Pulmonary artery endothelial cell (primary cell): ENCODE measurements around the gene MAFG. TPM values are rescaled to one million over a fixed set of nuclear protein-coding genes. Genes with fewer than 3 reads are reported as not detected.

ENCODE experiments used
- DNase-seq: peaks from one replicate; pipeline ENCODE4 v3.0.0-alpha.2; 2011; ENCODE audit warnings: low read depth, low spot score
- total RNA-seq: library from RNA; depleted of rRNA; stranded (reverse); fragments of >200 nt; gene quantifications from 2 replicates; pipeline ENCODE4 v1.2.3, GENCODE V29; 2014

The MAFG gene
- total RNA-seq, 1 donor from 2014 or later: 18.3 TPM

DNA sequence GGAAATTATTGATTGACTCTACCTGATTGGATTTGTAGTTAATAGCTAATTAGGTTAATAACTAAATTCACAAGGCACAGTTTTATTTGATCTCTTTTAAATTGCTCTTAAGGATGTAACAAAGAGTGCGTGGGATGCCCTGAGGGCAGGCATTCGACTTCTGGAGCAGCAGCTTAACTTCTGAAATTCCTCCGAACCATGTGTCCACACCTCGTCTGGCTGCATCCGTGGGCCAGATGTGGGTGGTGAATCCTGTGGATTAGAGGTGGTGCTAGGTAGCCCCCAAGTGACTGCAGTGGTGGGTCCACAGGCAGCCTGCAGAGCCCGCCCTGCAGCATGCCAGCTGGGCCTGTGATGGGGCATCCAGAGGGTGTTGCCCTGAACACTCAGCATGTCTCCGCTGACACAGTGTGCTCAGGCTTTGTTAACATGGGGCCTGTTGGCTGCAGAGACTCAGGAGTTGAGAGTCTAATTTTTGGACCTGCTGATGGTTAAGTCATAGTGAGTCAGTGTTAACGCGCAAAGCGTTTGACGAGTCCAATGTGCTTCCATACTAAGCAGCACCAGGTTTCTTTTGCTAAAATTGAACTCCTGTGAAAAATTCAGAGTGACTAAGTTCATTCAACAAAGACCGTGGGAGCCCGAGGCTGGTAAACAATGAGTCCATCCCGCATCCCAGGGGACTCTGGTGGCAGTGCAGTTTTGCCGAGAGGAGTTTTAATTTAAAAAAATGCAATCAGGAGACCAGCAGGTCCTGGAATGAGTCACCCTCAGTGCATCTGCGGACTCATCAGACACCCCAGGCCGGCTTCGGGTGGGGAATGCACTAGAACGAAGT, 29.3 kb downstream of the MAFG start:
- no peak for DNase-seq

DNA sequence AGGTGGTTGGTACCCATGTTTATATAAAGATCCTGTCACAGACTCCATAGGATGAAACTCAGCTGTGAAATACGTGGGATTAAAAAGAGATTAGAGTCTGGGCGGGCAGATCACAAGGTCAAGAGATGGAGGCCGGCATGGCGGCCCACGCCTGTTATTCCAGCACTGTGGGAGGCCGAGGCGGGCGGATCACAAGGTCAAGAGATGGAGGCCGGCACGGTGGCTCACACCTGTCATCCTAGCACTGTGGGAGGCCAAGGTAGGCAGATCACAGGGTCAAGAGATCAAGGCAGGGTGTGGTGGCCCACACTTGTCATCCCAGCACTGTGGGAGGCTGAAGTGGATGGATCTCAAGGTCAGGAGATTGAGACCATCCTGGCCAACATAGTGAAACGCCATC, 32.1 kb downstream of the MAFG start:
- DNase-seq: no peak

DNA sequence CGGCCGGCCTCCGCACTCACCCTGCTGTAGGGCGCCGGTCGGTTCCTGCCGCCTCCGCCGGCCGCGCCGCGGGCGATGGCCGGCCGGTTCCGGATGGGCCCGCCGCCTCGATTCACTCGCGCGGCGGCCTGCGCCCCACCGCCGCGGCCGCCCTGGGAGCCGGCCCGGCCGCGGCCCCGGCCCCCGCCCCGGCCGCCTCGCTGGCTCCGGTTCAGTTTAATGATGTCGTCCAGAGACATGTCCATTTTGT, 36.3 kb downstream of the MAFG start:
- DNase-seq: no peak

DNA sequence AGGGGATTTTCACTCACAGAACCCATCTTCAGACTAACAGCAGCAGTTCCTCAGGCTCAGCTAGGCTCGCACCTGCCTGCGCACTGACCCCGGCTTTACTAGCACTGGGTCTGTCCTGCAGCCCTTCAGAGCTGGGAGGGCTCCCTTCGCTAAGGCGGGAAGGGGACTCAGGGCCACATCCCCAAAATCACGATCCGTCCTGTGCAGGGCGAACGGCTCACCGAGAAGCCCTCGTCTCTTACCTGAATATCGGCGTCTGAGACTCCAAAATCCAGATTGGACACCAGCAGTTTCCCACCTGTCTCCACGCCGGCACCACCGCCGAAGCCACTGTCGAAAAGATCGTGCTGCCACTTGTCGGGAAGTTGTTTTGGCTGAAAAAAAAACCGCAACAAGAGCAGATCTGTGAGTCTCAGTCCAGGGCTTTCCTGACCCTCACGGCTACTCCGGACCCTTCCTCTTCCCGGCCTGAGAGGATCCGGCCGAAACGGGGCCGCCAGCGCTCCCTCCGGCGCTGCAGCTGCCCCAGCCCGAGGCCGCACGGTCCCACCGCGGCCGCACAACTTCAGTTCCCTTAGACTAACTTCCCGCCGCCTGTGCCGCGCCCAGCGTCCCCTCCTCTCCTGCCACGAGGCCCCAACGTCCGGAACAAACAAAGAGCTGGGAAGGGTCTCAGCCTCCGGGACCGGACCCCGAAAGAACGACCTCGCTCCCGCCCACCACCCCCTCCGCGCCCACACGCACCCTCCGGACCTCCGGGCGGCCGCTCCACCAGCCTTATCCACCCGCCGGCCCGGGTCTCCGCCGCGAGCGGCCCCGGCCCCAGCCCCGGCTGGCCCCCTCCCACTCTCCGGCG, 36.9 kb downstream of the MAFG start:
- no peak for DNase-seq

DNA sequence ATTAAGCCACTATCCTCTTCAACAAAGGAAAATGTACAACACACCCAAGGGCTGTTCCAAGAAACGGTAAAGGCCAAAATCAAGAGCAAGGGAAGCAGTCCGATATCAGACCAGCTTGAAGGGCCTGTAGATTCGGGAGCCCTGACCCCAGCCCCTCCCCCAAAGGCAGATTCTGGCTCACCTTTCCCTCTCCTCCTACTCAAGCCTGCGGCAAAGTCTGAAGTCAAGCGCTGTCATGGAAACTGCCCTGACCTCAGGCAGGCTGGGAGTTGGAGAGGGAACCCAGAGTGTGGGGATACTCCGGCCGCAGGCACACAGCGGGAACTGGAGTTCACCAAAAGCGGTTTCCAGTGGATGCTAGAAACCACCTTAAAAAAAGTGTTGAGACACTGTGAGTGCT, 37.9 kb downstream of the MAFG start:
- no peak for DNase-seq

DNA sequence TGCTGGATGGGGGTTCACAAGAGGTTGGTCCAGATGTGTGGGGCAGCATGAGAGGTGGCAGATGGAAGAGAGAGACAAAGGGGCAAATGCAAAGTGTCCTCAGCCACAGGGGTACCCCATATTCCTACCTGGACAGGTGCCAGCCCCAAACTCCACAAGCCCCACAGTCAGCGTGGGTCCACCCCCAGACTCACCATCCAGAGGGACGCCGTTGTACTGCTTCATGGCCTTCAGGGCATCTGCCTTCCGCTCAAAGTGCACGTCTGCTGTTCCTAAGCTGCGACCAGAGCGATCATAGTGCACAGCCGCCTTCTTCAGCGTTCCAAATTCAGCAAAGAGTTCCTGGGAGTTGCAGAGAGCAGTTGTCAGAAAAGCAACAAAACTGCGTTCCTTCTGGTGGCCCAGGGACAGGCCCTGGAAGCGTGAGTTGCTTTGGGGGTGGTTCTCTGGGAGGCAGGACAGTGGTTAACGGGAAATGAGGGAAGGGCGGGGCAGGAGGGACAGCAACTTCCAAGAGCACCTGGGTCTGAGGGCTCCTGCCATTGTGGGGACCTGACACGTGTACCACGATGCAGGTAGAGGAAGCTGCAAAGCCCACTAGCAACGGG, 38.4 kb downstream of the MAFG start:
- DNase-seq: no peak

DNA sequence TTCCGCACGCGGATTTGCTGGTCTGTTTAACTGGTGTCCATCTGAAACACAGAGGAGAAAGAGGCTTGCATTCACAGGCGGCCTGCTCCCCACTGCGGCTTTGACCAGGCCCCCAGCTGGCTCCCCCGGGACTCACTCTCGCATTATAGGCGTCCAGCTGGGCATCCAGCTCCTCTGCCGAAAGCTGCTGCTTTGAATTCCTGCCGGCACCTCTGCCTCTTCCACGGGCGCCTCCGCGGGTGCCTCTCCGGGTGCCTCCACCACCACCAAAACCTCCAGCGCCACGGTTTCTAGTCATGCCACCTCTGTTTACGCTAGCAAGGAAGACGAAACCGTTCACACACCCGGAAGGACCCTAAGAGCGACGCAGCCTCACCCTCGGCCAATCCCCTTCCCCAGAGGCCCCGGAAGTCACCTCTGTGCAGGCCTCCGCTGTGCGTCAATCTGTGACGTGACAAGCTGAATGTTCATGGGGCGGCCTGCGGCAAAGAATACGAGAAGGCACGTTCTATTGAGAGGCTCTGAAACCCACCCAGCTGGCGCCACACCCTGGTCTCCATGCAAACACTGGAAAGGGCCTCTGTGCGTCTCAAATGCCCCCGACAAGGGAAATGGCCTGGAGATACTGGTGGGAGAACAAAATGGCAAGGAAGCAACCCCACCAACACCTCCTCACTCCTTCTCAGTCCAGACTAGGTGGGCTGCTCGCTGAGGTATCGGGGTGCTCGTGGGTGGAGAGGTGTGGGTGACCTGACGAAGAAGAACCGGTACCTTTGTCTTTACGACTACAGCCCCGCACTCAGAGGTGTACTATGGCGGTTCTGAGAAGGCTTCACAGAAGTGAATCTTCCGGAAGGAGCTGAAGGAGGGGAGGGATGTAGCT, 39.2 kb downstream of the MAFG start:
- DNase-seq: no peak

DNA sequence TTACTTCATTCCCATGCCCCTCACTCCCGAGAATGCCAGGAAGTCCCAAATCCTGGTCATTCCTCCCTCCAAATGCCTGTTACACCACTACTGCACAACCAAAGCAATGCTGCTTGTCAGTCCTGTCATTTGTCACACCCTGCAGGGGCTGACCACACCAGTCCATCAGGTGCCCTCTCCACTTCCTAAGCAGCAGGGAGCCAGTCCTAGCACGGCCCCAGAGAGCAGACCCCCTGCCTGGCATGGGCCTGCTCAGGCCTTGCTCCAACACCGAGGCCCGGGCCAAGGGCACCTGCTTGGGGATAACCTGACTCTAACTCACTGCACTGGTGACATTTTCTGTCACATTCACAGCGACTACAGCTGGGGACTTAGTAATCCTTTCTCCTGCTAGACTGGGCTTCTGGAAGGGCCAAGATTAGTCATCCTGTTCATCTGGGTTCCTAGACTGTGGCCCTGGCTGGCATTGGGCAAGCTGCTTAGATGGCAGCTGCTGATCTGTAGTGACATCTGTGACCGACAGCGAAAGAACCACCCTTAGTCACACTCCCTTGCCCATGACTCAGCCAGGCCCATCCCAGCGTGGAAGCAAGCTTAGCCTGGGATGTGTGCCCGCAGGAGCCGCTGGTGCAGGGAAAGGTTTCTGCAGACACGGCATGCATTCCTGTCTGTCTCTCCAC, 41.5 kb downstream of the MAFG start:
- no peak for DNase-seq

DNA sequence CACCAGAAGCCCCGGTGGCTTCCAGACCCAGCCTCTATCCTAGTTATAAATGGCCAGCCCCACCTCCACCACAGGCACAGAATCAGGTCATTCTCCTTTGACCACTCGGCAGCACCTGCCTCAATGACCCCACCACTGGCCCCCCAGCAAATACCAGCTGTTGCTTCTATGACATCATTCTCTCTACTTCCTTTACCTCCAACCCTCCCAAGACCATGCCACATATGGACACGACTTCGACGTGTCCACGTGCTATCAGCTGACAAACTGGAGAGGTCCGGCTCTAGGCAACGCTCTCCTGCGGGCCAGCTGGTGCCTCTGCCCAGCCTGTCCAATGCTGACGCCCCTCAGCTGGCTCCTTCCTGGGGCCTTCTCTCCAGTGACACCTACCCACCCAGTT, 42.1 kb downstream of the MAFG start:
- DNase-seq: no peak

DNA sequence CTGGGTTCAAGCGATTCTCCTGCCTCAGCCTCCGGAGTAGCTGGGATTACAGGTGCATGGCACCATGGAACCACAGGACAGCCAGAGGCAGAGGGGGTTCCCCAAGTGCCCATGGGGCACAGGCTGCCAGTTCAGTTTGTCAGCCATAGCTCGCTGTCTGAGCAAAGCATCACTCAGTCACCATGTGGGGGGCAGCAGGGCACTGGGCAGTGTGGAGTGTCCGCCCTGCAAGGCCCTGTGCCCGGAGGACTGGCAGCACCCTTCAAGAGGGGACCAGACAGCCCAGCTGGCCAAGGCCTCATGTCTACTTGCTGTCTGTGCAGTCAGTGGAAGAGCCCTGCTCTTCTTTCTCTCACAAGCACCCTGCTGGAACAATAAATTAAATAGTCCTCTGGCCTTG, 42.6 kb downstream of the MAFG start:
- DNase-seq: no peak

DNA sequence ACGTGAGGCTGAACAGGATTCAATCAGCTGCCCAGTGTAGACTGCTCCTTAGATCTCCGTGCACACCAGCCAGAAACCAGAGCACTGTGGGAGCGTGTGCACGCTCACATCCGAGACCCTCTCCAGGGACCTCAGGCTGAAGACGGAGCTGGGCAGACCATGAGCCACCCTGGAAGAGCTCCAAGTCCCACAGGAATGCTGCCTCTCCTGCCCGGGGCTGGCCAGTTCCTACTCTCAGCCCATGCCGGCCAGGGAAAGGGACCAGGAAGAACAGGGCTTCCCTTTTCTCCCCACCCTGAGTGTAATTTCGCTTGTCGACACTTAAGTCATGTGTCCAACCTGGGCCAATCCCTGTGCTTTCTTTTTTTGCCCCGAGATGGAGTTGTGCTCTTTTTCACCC, 43.0 kb downstream of the MAFG start:
- DNase-seq: no peak

DNA sequence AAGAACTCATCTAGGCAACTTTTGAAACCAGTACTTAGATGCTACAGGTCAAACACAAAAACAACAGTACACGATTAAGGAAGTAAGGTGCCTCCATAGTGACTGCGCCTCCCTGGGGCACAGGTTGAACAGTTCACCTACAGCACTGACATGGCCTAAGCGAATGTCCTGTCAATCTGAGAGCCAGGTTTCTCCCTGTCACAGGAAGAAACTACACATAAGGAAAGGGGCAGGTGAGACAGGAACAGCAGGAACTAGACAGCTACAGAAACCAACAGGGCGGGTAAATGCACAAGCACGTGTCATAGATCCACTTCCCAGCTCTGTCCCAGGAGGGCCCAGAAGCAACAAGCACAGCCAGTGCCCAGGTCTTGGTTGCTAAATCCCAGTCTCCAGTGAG, 48.4 kb downstream of the MAFG start:
- DNase-seq: no peak

DNA sequence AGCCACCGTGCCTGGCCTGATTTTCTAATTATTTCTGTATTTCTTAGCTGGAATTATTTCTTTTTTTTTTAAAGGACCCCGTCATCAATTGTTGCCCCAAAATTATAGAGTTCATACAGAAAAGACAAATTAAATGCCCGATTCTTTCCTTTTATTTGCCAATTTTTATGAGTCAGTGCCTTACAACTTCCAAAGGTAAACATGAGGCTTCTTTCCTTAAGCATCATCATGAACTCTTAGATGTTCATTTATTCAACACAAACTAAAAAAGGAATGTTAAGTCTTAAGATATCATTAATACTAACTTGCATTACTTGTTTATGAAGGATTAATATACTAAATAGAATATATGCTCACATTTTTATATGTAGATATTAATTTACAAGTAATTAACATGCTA, 49.2 kb downstream of the MAFG start:
- DNase-seq: no peak

DNA sequence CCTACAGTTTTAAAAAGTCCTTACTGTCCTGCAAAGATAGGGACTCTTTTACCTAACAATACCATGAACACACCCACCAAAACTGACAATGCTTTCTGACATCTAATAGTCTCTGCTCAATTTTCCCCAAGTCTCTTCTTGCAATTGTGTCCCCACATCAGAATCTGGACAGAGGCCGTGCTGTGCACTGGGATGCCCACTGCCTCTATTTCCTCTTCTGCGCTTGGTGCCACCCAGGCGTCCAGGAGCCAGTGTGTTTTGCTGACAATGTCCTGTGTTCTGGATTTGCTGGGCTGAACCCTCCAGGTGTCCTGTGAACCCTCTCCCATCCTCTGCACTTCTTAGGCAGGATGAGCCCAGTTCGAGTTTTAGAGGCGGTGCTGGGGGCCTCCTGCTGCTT, 50.0 kb downstream of the MAFG start:
- DNase-seq: no peak

DNA sequence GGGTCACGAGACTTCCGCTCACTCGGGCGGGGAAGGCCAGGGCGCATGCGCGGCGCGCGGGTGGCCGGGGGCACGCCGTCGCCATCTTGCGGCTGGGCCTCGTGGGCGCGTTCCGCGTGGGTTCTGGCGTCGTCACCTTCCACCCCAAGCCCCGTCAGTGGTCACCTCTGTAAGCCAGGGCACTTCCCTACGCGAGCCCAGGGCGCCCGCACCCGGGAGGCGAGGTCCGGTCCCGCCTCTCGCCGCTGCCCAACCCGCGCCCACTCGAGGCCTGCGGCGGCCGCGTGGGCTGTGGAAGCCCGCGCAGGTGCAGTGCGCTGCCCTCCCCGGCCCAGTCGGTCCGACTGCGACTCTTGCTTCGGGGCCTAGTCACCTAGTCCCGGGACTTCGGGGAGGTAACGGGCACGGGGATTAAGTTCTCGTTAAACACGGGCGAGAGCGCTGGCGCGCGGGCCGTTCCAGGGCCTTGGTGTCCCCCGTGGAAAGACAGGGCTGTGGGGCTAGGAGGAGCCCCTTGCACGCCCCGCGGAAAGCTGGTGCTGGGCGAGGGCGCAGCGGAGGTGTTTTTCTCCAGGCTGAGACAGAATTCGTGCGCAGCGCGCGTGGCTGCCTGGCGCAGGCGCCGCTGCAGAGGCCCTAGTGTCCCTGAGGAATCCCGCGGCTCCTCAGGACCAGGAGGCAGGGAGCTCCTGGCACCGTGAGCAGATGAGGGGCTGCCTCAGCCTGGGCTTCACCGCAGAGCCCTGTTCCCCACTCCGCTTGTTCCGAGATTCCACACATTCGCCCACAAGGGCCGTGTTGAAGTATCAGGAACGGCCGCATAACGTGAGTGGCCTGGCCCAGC, 55.9 kb downstream of the MAFG start:
- DNase-seq: no peak

DNA sequence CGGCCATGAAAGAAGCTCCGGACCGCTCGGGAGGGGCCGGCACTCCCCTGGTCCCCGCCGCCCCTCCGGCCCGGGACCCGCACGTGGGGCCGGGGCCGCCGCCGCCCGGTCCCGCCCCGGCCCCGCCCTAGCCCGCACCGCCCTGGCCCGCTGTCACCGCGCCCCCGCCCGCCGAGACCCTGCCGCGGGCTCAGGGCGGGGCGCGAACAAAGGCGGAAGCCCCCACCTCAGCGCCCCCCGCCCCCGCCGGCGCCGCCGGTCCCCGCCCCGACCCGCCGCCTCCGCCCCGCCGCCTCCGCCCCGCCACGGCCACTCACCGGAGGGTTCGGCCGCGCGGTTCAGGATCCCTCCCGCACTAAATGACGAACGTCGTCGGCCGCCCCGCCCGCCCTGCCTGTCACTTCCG, 56.6 kb downstream of the MAFG start, which contains the start of gene ARHGDIA:
TSS of gene ARHGDIA (minus strand) at position 357 of the 406 bp plus-strand sequence. CDS start 1,407 bp downstream, outside the sequence.
- DNase-seq: no peak

DNA sequence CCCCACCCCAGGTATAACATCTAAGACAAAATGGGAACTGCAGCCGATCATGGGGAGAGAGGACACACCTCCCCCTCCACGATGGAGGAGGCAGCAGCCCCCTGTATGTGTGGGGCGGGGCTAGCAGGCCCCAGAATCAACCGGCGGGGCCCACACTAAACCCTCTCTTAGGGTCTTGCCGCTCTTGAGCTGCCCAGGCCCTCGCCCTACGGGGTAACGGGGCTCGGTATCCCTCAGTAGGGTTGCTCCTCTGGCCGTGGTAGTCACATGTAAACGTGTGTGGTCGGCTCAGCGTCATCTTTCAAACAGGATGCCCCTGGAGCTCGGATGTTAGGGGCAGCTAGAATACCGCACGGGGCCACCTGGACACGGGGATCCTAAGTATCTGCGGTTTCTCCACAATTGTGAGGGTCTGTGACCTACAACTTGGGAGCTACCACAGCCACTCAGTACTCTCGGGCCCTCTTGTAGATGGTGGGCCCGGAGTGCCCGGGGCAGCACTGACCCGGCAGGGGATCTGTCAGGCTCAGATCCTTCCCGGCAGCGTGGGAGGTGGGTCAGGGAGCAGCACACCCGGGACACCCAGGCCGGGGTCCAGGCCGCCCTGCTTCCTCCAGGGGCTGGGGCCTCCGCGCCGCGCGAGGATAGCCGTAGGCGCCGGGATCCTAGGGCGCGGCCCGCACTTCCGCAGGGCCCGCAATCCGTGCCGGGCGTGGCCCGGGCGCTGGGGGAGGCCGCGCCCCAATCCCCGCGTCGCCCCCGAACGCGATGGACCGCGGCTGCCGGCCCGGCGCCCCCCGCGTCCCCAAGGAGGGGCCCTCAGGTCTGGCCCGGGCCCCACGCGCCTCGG, 57.2 kb downstream of the MAFG start:
- DNase-seq: no peak

DNA sequence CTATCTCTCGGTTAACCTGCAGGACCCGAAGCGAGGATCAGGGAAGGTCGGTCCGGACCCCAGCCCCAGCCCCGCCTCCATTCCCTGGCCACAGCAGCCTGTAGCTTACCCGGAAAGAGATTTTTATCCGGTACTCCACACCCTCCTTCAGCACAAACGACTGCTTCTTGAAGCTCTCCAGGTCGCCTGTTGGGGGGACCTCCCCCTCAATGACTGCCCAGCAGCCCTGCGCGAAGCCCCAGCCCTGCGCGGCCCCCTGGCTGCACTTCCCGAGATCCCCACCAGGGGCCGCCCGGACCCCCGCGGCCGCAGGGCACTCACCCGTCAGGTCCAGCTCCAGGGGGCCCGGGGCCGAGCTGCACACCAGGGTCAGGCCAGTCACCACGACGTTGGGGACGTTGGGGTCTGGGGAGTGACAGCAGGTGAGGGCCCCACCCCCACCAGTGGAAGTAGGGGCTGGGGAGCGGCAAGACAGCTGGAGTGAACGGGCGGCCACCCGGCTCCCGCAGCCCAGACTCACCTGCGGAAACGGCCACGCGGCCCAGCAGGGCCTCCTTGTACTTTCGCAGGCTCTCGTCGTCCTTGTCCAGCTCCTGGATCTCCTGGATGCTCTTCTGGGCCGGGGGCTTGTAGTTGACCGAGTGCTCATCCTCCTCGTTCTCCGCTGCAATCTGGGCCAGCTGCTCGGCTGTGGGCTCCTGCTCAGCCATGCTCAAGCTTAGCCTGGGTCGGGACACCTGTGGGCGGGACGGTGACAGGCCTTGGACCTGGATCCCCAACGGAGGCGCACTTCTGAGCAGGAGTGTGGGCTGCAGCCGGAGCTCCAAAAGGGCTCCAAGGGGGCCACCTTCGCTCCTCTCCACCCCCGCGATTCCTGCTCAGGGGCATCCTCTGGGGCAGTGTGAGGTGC, 58.1 kb downstream of the MAFG start:
- no peak for DNase-seq
